Measurements from ENCODE around the gene TANGO2.

Gene TANGO2

DNA sequence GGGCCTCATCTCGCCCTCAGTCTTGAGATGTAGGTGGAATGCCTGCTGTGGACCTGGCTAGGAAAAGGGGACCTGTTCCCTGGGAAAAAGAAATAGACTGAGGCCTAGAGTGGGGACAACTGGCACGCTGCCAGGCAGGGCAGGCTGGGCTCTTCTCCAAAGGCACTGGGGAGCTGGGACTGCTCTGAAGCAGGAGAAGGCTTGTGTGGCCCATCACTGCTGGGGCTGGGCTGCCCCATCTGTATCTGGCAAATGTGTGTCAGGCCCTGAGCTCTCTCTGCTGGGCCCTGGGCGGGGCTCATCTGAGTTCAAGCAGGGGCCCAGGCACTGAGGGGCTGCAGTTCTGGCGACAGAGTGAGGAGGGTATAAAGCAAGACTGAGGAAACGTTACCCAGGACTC, 37.2 kb upstream of the TANGO2 start:
- no peak for DNase-seq

DNA sequence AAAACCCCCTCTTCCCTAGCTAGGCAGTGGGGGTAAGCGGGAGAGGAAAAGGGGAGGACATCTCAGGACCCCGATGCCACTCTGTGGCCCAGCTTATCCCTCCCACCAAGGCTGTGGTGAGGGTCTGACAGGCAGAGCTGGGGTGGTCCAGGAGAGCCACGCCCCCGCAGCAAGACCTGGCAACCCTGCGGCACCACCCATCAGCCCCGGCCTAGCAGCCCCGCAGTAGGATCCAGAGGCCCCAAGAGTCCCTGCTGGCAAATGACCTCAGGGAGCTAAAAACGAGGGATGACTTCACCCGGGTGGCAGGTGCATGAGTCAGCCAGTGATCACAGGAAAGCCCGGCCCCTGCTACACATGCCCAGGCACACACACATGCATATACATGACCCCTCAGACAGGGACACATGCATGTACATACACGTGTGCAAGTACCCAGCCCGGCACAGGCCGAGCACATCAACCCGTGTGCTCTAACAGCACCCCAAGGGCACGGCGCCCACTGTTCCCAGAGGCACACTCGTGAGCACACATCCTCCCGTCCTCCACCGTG, 36.6 kb upstream of the TANGO2 start:
- no peak for DNase-seq

DNA sequence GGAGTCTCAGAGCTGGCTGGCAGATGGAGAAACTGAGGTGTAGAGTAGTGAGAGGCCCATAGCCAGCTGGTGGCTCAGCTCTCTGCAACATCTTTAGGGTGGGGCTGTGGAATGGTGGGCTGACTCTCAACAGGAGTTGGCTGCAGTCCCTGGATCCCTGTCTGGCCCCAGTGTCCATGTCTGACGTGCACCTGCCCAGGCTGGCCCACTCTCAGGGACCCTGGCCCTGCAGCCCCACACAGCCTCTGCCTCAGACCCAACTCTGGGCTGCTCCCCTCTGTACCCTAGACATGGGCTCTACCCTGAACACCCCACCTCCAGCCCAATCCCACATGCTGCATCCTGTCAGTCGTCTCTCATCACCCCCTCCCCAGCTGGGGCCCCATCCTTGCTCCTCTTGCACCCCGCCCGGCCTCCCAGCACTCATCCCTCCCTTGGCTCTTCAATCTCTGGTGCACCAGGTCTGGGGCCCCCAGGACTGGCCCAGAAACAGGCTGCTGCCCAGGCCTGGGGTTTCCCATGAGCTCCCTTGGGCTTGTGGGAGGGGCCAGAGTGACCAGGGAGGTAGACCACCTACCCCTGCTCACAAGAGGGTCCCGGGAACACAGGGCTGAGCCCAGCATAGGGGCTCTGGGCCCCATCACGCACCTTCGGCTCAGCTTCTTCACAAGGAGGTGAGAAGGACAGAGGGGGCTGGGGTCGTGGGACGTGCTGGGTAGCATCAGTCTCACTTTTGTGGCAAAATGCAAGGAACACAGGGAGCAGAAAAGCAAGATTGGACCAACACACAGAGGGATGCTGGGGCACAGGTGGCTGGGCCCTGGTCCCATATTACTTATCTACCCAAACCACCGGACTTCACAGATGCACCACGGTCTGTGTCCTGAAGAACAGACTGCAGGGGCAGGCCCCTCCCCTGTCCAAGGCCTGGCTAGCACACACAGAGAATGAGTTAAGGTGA, 35.8 kb upstream of the TANGO2 start:
- no peak for DNase-seq

DNA sequence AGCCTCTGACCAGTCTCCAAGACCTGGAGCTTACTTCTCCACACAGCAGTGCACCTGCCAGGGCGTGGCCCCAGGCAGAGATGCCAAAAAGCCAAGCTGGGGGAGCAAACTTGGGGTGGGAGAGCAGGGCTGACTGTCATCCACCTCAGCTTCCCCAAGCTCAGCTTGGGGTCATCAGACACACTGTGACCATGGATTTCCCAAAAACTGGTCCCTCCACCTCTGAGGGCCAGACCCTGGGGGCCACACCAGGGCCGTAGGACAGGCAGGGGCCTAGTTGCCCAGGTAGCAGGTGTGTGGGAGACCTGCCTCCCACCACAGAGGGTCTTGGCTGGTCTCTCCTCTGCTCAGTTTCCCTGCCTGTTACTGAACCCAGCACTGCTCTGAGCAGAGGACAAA, 34.9 kb upstream of the TANGO2 start:
- no peak for DNase-seq

DNA sequence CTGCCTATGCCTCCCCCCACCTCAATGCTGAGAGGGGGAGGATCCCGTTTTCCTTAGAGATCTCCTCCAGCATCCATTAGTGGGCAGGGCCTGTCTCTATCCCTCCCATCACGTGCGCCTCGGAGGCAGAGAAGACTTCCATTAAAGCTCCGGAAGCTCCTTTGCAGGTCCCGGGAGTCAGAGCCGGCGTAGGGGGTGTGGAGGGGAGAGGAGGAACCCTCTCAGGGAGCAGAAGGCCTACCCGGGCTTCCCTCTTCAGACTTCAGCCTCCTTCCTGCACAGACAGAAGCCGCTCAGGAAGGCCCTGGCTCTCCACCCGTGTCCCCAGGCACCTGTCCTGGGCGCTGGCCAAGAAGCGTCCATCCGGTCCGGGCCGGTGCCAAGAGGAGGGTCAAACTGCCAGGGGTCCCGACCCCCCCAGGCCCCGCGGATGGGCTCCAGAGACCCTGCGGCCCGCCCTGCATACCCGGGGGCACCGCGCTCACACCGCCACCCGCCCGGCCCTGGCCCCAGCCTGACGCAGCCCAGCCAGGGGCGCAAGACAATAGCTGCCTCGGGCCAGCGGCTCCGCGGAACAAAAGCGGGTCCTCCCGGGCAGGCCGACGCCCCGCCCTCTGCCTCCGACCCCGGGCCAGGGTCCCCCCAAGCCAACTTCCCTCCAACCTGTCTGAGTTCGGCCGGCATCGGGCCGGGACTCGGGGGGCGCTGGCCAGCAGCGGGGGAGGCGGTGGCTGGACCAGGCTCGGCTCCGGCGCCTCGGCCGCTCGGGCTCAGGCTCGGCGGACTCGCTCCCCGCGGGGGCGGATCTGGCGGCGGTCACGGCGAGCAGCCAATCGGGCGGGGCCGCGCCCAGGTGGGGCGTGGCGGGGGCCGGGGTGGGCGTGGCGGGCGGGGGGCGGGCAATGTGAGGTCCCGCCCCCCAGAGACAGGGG, 34.2 kb upstream of the TANGO2 start:
- DNase-seq = no peak

DNA sequence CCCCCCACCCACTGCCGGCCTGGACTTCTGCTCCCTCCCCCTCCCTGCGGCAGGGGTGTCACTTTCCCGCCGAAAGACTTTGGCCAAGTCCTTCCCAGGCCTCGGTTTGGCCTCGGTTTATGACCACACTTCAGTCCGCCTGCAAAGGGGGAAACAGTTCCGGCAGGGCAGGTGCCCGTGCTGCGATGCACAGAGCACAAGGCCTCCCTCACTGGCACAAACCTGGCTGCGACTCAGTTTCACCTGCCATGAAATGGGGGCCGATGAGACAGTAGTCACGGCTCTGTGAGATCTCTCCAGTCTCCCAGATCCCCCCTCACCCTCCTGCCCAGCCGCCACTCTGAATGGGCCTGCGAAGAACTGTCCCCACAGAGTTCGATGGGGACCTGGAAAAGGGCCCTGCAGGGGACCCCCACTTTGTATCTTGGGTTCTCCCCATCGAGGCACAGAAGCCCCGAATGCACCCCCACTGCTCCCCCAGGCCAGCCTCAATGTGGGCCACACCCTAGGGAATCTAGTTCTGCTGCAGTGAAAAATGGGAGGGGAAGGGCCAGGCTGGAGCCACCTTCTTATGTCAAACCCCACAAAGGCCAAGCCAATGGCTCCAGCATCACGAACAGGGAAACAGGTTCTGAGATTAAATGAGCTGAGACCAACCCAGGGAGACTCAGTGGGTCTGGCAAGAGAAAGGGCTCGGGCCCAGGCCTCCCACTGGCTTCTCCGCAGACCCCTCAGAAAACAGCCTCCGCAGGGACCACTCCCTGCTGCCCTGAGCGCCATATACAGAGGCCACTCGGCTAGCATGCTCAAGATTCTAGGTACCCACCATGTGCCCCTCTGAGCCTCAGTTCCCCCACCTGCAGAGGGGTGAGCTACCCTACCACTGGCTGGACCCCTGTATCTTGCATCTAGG, 33.3 kb upstream of the TANGO2 start:
- no peak for DNase-seq

DNA sequence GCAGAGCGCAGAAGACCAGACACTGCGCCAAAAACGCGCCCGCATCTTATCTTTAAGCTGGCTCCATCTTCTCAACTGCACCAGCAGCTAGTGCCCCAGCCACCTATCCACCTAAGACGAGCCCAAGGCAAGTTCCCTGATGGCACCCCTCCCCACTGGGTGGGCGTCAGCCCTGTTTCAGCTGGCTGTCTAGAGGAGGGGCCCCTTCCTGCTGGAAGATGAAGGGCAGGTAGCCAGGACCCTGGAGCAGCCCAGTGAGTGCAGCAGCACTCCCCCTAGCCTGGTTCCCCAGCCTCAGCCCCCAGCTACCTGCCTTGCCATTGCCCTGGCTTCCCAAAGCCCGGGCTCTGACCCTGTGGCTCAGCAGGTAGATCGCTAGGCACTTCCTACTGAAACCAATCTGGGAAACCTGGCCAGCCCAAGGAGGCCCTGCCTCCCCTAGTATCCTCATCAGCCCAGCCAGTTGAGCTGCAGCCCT, 32.5 kb upstream of the TANGO2 start:
- no peak for DNase-seq

DNA sequence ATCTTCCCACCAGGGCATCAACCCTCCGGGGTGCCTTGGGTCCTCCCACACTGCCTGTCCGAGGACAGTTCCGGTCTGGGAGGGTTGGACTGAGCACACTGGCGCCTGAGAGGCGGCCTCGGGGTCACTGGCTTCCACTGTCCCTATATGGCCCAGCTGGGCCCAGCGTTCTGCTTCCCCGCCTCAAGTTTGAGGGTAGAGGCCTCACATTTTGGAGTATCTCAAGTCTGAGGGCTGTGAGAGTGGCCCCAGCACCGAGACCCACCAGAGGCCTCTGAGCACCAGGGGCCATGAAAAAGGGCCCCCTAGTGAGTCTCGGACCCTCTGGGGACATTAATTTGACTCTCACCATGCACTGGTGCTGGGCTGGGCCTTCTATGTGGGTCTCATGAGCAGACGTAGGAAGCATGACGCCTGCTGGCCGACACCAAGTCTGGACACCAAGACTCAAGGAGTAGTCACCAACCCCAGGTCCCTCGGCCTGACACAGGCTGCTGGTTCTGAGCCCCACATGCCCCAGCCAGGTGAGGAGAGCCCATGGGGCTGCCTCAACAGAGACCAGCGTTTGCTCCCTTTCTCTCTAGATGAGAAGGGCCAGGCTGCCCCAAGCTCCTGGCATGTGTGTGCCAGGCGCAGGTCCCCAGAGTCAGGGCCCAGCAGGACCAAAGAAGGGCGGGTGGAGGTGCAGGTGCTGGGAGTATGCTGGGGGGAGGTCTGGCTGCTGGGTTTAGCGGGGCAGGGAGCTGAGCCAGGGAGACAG, 31.8 kb upstream of the TANGO2 start:
- DNase-seq = no peak

DNA sequence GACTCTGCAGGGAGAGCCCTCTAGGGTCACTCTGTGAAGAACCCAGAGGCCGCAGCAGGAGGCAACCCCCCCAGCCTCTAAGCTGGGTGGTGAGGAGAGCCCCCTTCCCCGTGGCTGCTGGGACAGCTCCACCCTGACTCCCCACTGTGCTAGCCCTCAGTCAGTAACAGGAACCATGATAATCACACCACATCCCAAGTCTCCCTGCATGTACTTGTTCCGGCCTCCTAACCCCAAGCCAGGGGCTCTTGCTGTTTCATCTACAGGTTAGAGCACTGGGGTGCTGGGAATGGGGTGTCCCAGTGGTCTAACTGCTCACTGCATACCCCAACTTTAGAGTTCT, 31.2 kb upstream of the TANGO2 start:
- DNase-seq = no peak

DNA sequence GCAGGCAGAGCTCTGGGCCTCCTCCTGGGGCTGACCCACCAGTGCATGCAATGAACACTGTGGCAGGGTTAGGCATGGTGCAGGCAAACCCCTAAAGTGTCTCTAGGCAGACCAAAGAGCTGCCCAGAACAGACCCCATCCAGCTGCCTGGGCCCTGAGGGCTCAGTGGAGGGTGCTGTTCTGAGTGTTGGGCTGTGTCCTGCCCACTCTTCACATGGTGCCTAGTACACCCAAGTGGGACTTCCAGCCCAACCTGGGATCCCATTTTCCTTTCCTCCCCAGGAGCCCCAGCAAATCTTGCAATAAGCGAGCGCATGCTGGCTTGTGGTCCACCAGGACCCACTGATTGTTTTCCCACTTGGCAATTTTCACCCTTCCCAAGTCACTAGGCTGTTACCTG, 30.7 kb upstream of the TANGO2 start:
- no peak for DNase-seq

DNA sequence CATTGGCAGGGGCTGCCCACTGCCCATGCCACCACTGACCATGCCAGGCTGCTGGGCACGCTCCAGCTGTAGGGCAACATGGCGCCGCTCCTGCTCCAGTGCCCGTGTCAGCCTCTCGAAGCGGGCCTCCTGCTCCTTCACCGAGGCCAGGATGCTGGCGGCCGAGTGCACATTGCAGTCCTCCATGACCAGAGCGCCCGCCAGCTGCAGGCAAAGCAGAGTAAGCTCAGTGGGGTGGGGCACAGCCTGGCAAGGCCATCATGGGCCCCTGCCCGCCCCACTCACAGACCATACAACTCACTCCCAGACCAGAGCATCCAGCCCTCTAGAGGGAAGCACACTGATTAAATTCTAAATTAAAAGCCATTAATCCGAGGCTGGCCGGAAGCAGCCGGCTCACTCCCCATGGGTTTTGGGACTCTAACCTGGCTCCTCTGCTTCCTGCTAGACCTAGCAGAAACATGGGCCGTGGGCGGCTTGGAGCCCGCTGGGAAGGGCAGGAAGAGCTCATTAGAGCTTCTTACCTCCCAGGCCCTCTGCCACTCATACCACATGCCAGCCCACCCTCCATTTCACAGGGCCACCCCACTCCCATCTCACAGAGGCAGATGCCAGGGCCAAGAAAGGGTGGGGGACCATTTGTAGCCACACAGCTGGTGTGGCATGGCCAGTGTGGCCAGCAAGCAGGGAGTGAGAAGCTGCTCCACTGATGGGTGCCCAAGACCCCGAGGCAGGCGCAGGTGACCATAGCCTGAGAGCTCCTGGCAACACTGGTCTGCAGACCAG, 30.1 kb upstream of the TANGO2 start:
- no peak for DNase-seq

DNA sequence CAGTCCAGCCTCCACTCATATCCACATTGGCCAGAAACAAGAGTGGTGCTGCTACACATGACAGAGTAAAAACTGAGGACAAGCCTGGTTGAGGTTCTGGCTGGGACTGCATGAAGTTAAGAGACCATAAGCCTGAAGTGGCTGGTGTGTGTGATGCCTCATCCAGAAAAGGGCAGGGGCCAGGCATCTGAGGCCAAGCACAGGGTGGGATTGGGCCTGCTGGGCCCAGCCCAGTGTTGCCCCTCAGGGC, 29.6 kb upstream of the TANGO2 start:
- DNase-seq = no peak

DNA sequence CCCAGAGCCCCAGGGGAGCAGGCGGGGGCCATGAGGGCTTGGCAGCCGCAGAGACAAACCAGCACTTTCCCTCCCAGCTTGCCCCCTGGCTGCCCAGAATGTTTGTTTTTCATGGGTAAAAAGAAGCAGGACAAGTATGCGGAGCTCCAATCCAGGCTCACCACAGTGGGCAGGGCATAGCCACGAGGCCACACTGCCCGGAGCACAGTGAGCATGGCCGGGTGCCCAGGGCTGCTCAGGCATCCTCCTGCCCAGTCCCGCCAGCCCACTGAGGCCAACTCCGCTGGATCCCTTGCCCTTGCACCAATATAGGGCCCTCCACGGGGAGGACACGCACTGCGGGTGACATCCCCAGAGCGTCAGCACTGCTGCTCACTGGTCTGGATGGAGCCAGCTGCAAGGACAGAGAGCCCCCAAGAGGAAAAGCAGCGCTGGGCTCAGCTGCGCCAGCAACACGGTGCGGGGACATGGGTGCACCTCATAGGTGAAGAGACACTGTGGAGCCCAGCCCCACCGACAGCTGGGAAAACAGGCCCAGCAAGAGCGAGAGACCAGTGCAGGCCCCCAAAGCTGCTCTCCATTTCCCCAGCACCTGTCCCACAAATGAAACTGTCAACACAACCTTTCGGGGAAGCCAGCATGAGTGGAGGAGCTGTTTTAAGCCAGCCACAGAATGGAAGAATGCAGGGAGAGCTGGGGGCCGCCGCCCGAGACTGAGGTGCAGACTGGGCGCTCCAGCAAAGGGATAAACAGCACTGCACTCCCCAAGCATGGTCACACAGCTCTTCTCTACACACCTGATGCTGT, 29.1 kb upstream of the TANGO2 start:
- DNase-seq = no peak

DNA sequence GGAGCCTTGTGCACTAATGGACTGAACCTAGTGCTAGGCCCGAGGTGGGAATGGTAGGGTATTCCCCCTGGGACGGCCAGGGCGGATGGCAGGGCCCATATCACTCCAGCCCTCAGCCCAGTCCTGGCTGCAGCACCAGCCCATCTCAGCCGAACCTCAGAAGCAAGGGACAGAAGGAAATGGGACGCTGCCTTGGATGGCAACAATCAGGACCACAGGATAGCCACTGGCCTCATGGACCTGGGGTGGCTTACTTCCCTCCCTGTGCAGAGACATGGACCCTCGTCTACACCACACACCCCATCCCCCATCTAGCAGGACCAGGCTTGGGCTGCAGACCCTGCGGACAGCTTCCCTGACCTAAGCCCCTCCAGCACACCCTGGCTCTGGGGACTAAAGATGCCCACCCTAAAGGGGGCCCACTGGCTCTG, 28.4 kb upstream of the TANGO2 start:
- DNase-seq = no peak

DNA sequence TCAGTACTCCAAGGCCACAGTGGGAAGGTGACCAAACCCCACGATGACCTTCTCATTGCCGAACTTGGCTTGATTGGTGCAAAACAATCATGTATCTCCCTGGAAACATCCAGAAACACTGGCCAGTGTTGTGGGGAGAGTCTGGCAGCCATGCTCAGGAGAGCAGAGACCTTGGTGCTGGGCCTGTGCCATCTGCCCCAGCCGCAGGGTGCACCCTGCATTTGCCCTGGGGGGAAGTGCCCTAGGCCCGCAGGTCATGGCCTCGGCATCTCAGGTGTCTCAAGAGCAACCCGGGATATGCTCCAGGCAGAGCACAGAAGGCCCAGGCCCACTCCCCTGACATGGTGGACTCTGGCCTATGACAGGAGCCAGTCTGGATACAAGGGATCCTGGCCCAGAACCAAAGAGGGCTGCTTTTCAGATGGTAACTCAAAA, 28.0 kb upstream of the TANGO2 start:
- DNase-seq = no peak

DNA sequence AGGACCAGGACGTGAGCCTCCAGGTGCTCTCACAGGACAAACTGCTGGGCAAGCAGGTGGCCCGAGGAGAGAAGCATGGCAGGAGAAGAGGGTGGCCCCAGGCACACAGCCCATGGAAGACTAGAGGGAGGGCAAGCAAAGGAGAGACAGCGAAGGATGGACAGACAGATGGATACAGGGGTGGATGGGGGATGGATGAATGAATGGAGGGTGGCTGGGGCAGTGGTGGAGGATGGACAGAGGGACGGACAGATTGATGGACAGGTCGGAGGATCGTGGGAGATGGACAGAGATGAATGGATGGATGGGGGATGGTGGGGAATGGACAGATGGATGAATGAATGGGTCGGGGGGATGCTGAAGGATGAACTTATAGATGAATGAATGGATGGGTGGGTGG, 27.0 kb upstream of the TANGO2 start:
- no peak for DNase-seq

DNA sequence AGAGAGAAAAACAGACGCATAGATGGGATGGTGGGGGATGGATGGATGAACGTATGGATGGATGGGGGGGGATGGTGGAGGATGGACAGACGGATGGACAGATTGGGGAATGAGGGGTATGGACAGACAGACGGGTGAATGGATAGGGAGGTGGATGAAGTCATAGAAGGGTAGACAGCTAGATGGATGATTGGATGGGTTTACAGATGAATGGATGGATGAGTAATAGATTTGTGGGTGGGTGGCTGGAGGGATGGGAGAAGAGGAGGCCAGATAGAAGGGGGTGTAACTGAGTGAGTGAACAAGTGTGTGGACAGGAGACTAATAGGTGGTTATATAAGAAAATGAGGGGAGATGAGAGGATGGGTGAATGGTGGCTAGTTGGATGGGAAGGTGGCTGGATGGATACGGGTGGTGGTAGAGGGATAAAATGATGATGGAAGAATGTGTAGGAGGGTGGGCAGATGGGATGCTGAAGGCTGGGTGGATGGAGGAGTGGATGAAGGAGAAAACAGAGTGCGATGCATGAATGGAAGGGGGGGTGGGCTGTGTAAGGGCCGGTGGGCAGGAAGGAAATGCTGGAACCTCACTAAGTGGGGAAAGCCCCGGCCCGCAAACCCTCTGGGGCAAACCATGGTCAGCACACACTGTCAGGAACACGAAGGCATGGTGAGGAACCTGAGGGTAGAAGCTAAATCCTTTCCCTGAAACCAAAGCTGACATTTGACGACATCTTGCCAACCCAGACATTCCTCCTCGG, 25.9 kb upstream of the TANGO2 start:
- no peak for DNase-seq

DNA sequence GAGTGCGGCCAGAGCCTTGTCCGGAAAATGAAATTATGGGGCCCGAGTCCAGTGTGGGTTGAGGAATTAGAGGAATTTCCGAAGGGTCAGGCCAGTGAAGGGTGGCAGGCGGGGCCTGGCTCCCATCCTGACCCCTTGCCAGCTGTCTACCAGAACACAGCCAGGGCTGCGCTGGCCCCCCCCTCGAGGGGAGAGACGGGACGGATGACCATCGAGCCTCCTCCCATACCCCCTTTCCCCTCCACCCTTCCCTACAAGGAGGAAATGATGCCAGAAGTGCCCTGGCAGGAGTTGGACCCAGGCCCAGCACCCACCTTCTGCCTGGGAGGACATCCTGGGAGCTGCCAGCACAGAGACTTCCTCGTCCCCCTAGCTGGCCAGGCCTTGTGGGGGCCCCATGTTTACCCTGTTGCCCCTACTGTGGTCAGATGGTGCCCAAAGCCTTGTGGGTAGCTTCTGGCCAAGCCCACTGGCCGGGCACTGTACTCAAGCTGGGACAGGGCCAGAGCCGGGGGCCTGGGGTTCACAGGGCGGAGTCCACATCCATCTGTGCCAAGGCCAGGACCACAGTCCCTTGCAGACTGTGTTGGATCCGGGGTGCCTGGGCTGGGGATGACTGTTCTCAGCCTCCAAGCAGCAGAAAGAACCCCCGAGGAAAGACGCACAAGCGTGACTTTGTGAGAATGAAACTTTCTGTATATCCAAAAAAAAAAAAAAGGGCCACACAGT, 25.1 kb upstream of the TANGO2 start:
- no peak for DNase-seq
